Spinal cord (tissue), 4 donors: Measurements from ENCODE around the gene MARCHF11. TPM values are rescaled to one million over a fixed set of nuclear protein-coding genes. Genes with fewer than 3 reads are reported as not detected.

Experiments used
- polyA plus RNA-seq, 2 donors: library from polyadenylated mRNA; unstranded; fragments of 120-200 nt; gene quantifications; one replicate each; pipeline ENCODE4 v1.2.1, GENCODE V29; 2013; ENCODE audit not compliant: insufficient read length in 2 of 2
- small RNA-seq: library from RNA; depleted of rRNA; stranded (forward); fragments of <200 nt; gene quantifications from one replicate; pipeline ENCODE3, GENCODE V24; 2014; ENCODE audit warnings: low replicate concordance
- total RNA-seq, 2 donors: library from RNA; depleted of rRNA in 1 of 2; stranded (reverse); fragments of 120-200 nt in 1 of 2; fragments of >200 nt in 1 of 2; gene quantifications; one replicate each; pipeline versions ENCODE4 v1.2.3 to v1.2.4, GENCODE V29; 2013 to 2014

MARCHF11 gene
- total and polyA plus RNA-seq, 4 donors, result 1.8 to 16.5 (median 9.1) TPM

Small RNA genes within 50 kb of the gene (small RNA-seq; reads per million reads assigned to genes)
- gene RNA5SP178, result not detected
